ENCODE data around the gene BABAM2. TPM values are rescaled to one million over a fixed set of nuclear protein-coding genes. Genes with fewer than 3 reads are reported as not detected.

BABAM2 gene
- total and polyA plus RNA-seq, 2 of the 4 experiments (the other 2 are of a cell fraction), result 20.9 to 23.1 TPM

GRCh38 chr2:28365158-28365557 lies 474.6 kb downstream of the BABAM2 start:
- Histone ChIP-seq H2AFZ (replicated peaks; ENCODE audit: low read length, poor library complexity) (no peak overlapping the region), H4K8ac (ENCODE audit: low read depth in 2 of 2, low read length in 2 of 2) (no peak overlapping the region), H3K27ac (ENCODE audit: insufficient read depth, low read length) (no peak overlapping the region), H3K79me1 (ENCODE audit: low read depth in 1 of 2, low read length in 2 of 2) (no peaks in the 10 kb centered on the region), H3K4me1 (ENCODE audit: control insufficient read depth, insufficient read depth, low read length) (peaks cover 7% of the 10 kb centered on the region; the same call in 1 of the 2 replicates), H3K23ac (ENCODE audit: low read depth, low read length) (no peak overlapping the region), H3K9ac (ENCODE audit: low read depth, low read length) (no peak overlapping the region), H3K4me3 (ENCODE audit: insufficient read depth, low read depth, low read length) (no peak overlapping the region), H2BK5ac (ENCODE audit: low read depth, low read length, poor library complexity, severe bottlenecking) (no peak overlapping the region), H3K9me1 (ENCODE audit: insufficient read depth, low read length) (peaks cover 4% of the 10 kb centered on the region; the same call in 1 of the 2 replicates), H3K36me3 (ENCODE audit: control insufficient read depth, insufficient read depth, low read length) (no peaks in the 10 kb centered on the region), H2AK5ac (ENCODE audit: low read depth, low read length) (no peak overlapping the region), H3K56ac (ENCODE audit: extremely low read depth, insufficient read depth, low read length) (no peak overlapping the region), H2AK9ac (replicated peaks; ENCODE audit: low read depth, low read length, poor library complexity) (no peak overlapping the region), H2BK120ac (ENCODE audit: low read depth, low read length) (no peak overlapping the region), H3K14ac (replicated peaks; ENCODE audit: low read depth, low read length) (no peak overlapping the region), H2BK20ac (ENCODE audit: low read depth, low read length) (no peak overlapping the region), H3K9me3 (ENCODE audit: control insufficient read depth, insufficient read depth, low read length) (no peaks in the 10 kb centered on the region), H3K27me3 (ENCODE audit: control insufficient read depth, insufficient read depth, low read length) (no peaks in the 10 kb centered on the region; the same call in 1 of the 2 replicates), H2BK15ac (ENCODE audit: low read depth, low read length) (0 out of 3 replicates have a peak overlapping the region, but pooled peaks have one; percentile 10), H4K91ac (ENCODE audit: insufficient read depth, low read depth, low read length) (no peak overlapping the region), H4K5ac (ENCODE audit: low read depth, low read length) (no peak overlapping the region), H4K20me1 (ENCODE audit: insufficient read depth, low read length) (no peaks in the 10 kb centered on the region), H3K4ac (ENCODE audit: low read depth, low read length) (0 out of 2 replicates have a peak overlapping the region, but pooled peaks have one; percentile 20), H3K18ac (ENCODE audit: low read depth, low read length) (no peak overlapping the region), H3K4me2 (ENCODE audit: low read depth, low read length) (no peak overlapping the region)
- intact Hi-C loops (cut with micrococcal nuclease), result no loop called here
- no peak for TF ChIP-seq POLR2A (IDR thresholded peaks at IDR 0.05; ENCODE audit: low read depth, low read length)
- TF ChIP-seq RAD21 (IDR thresholded peaks at IDR 0.05; ENCODE audit: low read length), result no peak
- TF ChIP-seq USF2 (IDR thresholded peaks at IDR 0.05; ENCODE audit: low read depth, low read length), result no peak
- TF ChIP-seq SMC3 (IDR thresholded peaks at IDR 0.05; ENCODE audit: low read depth, low read length), result no peak
- TF ChIP-seq CEBPB (IDR thresholded peaks at IDR 0.05; ENCODE audit: low read depth, low read length), result no peak
- TF ChIP-seq NFE2L2 (IDR thresholded peaks at IDR 0.05; ENCODE audit: low read depth, low read length), result no peak
- TF ChIP-seq CTCF (conservative IDR thresholded peaks at IDR 0.05; ENCODE audit: low read depth, low read length), result no peak
- no peak for TF ChIP-seq MXI1 (IDR thresholded peaks at IDR 0.05; ENCODE audit: borderline replicate concordance, low read depth, low read length)
- no peak for TF ChIP-seq RCOR1 (IDR thresholded peaks at IDR 0.05; ENCODE audit: insufficient replicate concordance, low read length)
- TF ChIP-seq ELK1 (IDR thresholded peaks at IDR 0.05; ENCODE audit: borderline replicate concordance, low read depth, low read length), result no peak
- no peak for TF ChIP-seq RFX5 (IDR thresholded peaks at IDR 0.05; ENCODE audit: low read depth, low read length)
- no peak for TF ChIP-seq MAFK (IDR thresholded peaks at IDR 0.05; ENCODE audit: low read depth, low read length)
- TF ChIP-seq BHLHE40 (IDR thresholded peaks at IDR 0.05; ENCODE audit: low read depth, low read length), result no peak
- TF ChIP-seq FOS (IDR thresholded peaks at IDR 0.05; ENCODE audit: low read depth, low read length), result no peak
- dilution Hi-C loops (cut with HindIII; ENCODE audit: low sequenced_read_pairs, unreplicated experiment), result no loop called here
- BruUV-seq (replicated peaks), result no TSS peak
- CTCF ChIA-PET, result no interaction called here
- POLR2A ChIA-PET (ENCODE audit: unreplicated experiment), result no interaction called here
- in situ Hi-C loops (cut with MboI; ENCODE audit: low sequenced_read_pairs), result no loop called here
- no CpG with 5 or more reads among the region's 8 CpGs for WGBS, 2 experiments (ENCODE audit: extremely low coverage in 2 of 2, insufficient read length in 1 of 2)
- DNase-seq (no peak), ATAC-seq (ENCODE audit: low read depth) (no peak)
